Measurements from ENCODE around the gene DTNB.

DNA sequence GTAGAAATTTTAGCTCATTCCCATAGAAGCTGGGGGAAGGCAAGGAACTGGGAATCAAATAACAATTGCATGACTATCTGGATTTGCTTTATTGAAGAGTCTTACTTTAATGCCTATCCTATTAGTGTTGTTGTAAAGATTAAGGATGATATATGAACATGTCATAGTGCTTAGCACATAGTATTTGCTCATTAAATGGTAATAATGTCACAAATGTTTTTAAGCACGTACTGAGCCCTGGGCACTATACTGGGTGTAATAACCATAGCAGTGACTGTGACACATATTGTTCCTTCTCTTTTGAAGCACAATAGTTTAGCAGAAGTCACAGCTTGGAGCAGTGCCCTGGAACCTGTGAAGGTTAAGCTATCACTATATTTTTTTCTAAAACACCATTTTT is 47.2 kb upstream of the DTNB start:
- TF ChIP-seq, protein P1, sequence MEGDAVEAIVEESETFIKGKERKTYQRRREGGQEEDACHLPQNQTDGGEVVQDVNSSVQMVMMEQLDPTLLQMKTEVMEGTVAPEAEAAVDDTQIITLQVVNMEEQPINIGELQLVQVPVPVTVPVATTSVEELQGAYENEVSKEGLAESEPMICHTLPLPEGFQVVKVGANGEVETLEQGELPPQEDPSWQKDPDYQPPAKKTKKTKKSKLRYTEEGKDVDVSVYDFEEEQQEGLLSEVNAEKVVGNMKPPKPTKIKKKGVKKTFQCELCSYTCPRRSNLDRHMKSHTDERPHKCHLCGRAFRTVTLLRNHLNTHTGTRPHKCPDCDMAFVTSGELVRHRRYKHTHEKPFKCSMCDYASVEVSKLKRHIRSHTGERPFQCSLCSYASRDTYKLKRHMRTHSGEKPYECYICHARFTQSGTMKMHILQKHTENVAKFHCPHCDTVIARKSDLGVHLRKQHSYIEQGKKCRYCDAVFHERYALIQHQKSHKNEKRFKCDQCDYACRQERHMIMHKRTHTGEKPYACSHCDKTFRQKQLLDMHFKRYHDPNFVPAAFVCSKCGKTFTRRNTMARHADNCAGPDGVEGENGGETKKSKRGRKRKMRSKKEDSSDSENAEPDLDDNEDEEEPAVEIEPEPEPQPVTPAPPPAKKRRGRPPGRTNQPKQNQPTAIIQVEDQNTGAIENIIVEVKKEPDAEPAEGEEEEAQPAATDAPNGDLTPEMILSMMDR (IDR thresholded peaks at IDR 0.05) = no peak
- no peak for TF ChIP-seq POLR2AphosphoS5 (IDR thresholded peaks at IDR 0.05)
